Fibroblast of lung (primary cell): ENCODE measurements around the gene ARVCF. TPM values are rescaled to one million over a fixed set of nuclear protein-coding genes. Genes with fewer than 3 reads are reported as not detected.

Experiments
- DNase-seq, 2 donors: peaks; one replicate each; pipeline versions ENCODE4 v3.0.0 to v3.0.0-alpha.2; 2010; ENCODE audit warnings: low read depth in 2 of 2
- H2AFZ ChIP-seq: 2 replicates; pipeline ENCODE4 v1.5.1; 2012; ENCODE audit warnings: low read length, control low read depth, inconsistent platforms
- H3K27ac ChIP-seq: 2 replicates; pipeline ENCODE4 v1.5.1; 2011; ENCODE audit warnings: low read length, control low read depth; ENCODE audit not compliant: insufficient read depth
- H3K27me3 ChIP-seq: 2 replicates; pipeline ENCODE4 v1.5.1; 2011; ENCODE audit warnings: mild to moderate bottlenecking, low read length; ENCODE audit not compliant: control insufficient read depth, insufficient read depth
- H3K36me3 ChIP-seq: 2 replicates; pipeline ENCODE4 v1.5.1; 2011; ENCODE audit warnings: low read length; ENCODE audit not compliant: control insufficient read depth, insufficient read depth
- H3K4me1 ChIP-seq: 2 replicates; pipeline ENCODE4 v1.5.1; 2011; ENCODE audit warnings: low read length; ENCODE audit not compliant: control insufficient read depth, insufficient read depth; ENCODE audit errors: extremely low read depth
- H3K4me2 ChIP-seq: 2 replicates; pipeline ENCODE4 v1.5.1; 2011; ENCODE audit warnings: low read length, control low read depth; ENCODE audit not compliant: insufficient read depth; ENCODE audit errors: extremely low read depth
- H3K4me3 ChIP-seq, 4 experiments: fragments of 200-600 bp in 1 of 4; sonication (generic) in 1 of 4; replicated peaks in 1 of 4; 2 replicates each; pipeline ENCODE4 v1.5.1; 2011 to 2016; ENCODE audit warnings: low read length in 4 of 4, low read depth in 3 of 4, mild to moderate bottlenecking in 3 of 4, control low read depth in 2 of 4, inconsistent platforms in 1 of 4, mixed read lengths in 1 of 4; ENCODE audit not compliant: insufficient read depth in 1 of 4; ENCODE audit errors: control extremely low read depth in 1 of 4
- H3K79me2 ChIP-seq: 2 replicates; pipeline ENCODE4 v1.5.1; 2012; ENCODE audit warnings: mild to moderate bottlenecking, low read length, inconsistent platforms; ENCODE audit not compliant: control insufficient read depth, insufficient read depth
- H3K9ac ChIP-seq: 2 replicates; pipeline ENCODE4 v1.5.1; 2011; ENCODE audit warnings: mild to moderate bottlenecking, low read length, control low read depth; ENCODE audit not compliant: insufficient read depth
- H3K9me3 ChIP-seq: 2 replicates; pipeline ENCODE4 v1.5.1; 2012; ENCODE audit warnings: low read depth, low read length; ENCODE audit not compliant: control insufficient read depth, insufficient read depth
- H4K20me1 ChIP-seq: 2 replicates; pipeline ENCODE4 v1.5.1; 2011; ENCODE audit warnings: low read length; ENCODE audit not compliant: control insufficient read depth, insufficient read depth; ENCODE audit errors: extremely low read depth
- CTCF ChIP-seq, 2 donors: IDR thresholded peaks in 1 of 2; conservative IDR thresholded peaks in 1 of 2; 1 replicate in 1 of 2; 2 replicates in 1 of 2; pipeline ENCODE4 v1.5.1; 2011 to 2012; ENCODE audit warnings: low read length in 2 of 2, control low read depth in 1 of 2, inconsistent platforms in 1 of 2, low read depth in 1 of 2, mild to moderate bottlenecking in 1 of 2
- EZH2 ChIP-seq: IDR thresholded peaks from 2 replicates; pipeline ENCODE4 v1.5.1; 2012; ENCODE audit warnings: low read length, control low read depth, mild to moderate bottlenecking; ENCODE audit errors: missing control alignments
- polyA plus RNA-seq, 2 donors: library from polyadenylated mRNA; depleted of rRNA in 1 of 2; stranded (reverse) in 1 of 2; unstranded in 1 of 2; fragments of >200 nt; gene quantifications; 2 replicates each; pipeline ENCODE4 v1.2.1, GENCODE V29; 2011 to 2012; ENCODE audit warnings: missing spikeins in 1 of 2
- total RNA-seq: library from RNA; depleted of rRNA; stranded (reverse); fragments of >200 nt; gene quantifications from 2 replicates; pipeline ENCODE4 v1.2.1, GENCODE V29; 2014

The ARVCF gene
- total and polyA plus RNA-seq, 2 donors (not counting 1 experiment from before 2014, with no cell fraction given): 2.0 to 15.7 TPM

- TF ChIP-seq CTCF (conservative IDR thresholded peaks at IDR 0.05 in 1 of 2, IDR thresholded peaks at IDR 0.05 in 1 of 2; ENCODE audit: low read depth in 1 of 2, low read length in 2 of 2): no peak
- TF ChIP-seq EZH2: no peak
- DNase-seq: no peak
- H3K79me2 ChIP-seq: no peaks in the 10 kb centered on the region
- H3K9me3 ChIP-seq: no peaks in the 10 kb centered on the region
- no peak overlapping the region for H3K4me3 ChIP-seq
- no peak overlapping the region for H3K9ac ChIP-seq
- H3K4me1 ChIP-seq: peaks cover 2% of the 10 kb centered on the region
- H3K27me3 ChIP-seq: no peaks in the 10 kb centered on the region
- no peaks in the 10 kb centered on the region for H4K20me1 ChIP-seq
- no peak overlapping the region for H3K27ac ChIP-seq
- H3K36me3 ChIP-seq: peaks cover 17% of the 10 kb centered on the region
- H3K4me2 ChIP-seq: no peak overlapping the region
- H2AFZ ChIP-seq: no peak overlapping the region
Measured at GRCh38 chr22:19961201-19961580, 55.4 kb downstream of the ARVCF start.

GRCh38 chr22:19960491-19961200, 56.0 kb downstream of the ARVCF start:
- Histone ChIP-seq H3K27ac (no peak overlapping the region), H3K9ac (no peak overlapping the region), H4K20me1 (no peaks in the 10 kb centered on the region), H2AFZ (no peak overlapping the region), H3K79me2 (no peaks in the 10 kb centered on the region), H3K27me3 (no peaks in the 10 kb centered on the region), H3K4me3 (no peak overlapping the region), H3K9me3 (no peaks in the 10 kb centered on the region), H3K36me3 (peaks cover 15% of the 10 kb centered on the region), H3K4me2 (no peak overlapping the region), H3K4me1 (peaks cover 2% of the 10 kb centered on the region)
- no peak for TF ChIP-seq EZH2
- TF ChIP-seq CTCF (conservative IDR thresholded peaks at IDR 0.05 in 1 of 2, IDR thresholded peaks at IDR 0.05 in 1 of 2; ENCODE audit: low read depth in 1 of 2, low read length in 2 of 2): no peak
- no peak for DNase-seq

- no peak overlapping the region for H3K4me2 ChIP-seq
- no peak overlapping the region for H2AFZ ChIP-seq
- no peaks in the 10 kb centered on the region for H3K27me3 ChIP-seq
- H3K27ac ChIP-seq: no peak overlapping the region
- no peak for DNase-seq
- no peaks in the 10 kb centered on the region for H4K20me1 ChIP-seq
- no peak overlapping the region for H3K4me3 ChIP-seq
- no peaks in the 10 kb centered on the region for H3K79me2 ChIP-seq
- peaks cover 13% of the 10 kb centered on the region for H3K36me3 ChIP-seq
- no peak overlapping the region for H3K9ac ChIP-seq
- peaks cover 2% of the 10 kb centered on the region for H3K4me1 ChIP-seq
- no peak for TF ChIP-seq EZH2
- TF ChIP-seq CTCF (conservative IDR thresholded peaks at IDR 0.05 in 1 of 2, IDR thresholded peaks at IDR 0.05 in 1 of 2; ENCODE audit: low read depth in 1 of 2, low read length in 2 of 2): no peak
- H3K9me3 ChIP-seq: no peaks in the 10 kb centered on the region
Measured at GRCh38 chr22:19959587-19960490, 56.8 kb downstream of the ARVCF start.
